Measurements from ENCODE around the gene PHF2. TPM values are rescaled to one million over a fixed set of nuclear protein-coding genes. Genes with fewer than 3 reads are reported as not detected.

PHF2 gene
- total and polyA plus RNA-seq, 2 experiments from 2014 or later, result 4.3 to 11.8 TPM

DNA sequence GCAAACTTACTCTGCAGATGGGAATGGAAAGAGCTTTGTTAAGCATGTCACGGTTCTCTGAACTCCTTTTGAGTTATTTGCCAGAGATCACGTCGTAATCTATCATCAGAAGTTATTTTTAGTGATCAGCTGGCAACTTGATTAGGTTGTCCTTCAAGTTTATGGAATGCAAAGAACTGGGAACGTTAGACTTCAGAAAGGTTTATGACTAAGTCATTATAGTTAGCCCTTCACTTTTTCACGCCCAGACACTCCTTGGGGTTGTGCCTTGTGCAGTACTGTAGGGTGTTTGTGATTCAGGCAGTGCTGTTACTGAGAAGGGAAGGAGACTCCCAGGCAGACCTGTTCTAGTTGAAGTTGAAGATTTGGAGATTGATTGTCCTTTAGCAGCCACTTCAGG, 26.8 kb upstream of the PHF2 start:
- Histone ChIP-seq H3K36me3 (ENCODE audit: insufficient read depth) (peaks cover 13% of the 10 kb centered on the region; the same call in 1 of the 2 replicates), H4K20me1 (replicated peaks; ENCODE audit: insufficient read depth) (peaks cover 3% of the 10 kb centered on the region; the same call in 1 of the 2 replicates), H3K9me2 (ENCODE audit: insufficient read depth) (no peaks in the 10 kb centered on the region), H3K79me2 (replicated peaks; ENCODE audit: insufficient read depth) (no peaks in the 10 kb centered on the region), H3F3A (replicated peaks; ENCODE audit: low read depth) (no peaks in the 10 kb centered on the region), H2AFZ (no peak overlapping the region), H3K27me3 (ENCODE audit: insufficient read depth) (no peaks in the 10 kb centered on the region), H3K4me3 (no peak overlapping the region), H3K4me2 (no peak overlapping the region), H3K4me1 (ENCODE audit: insufficient read depth) (peaks cover 4% of the 10 kb centered on the region; the same call in 1 of the 2 replicates), H3K27ac (ENCODE audit: low read depth) (peak overlapping the region; percentile 66; the same call in 1 of the 2 replicates)
- H3K4me1 Mint-ChIP-seq, result peaks cover 4% of the 10 kb centered on the region; the same call in 1 of the 3 replicates
- TF ChIP-seq EZH2 (IDR thresholded peaks at IDR 0.05; ENCODE audit: low read depth, unreplicated experiment) (no peak), CREB1 (CRISPR knock-in tag; IDR thresholded peaks at IDR 0.05; ENCODE audit: low read depth) (no peak), ZNF462 (CRISPR knock-in tag; IDR thresholded peaks at IDR 0.05) (no peak)
- TF ChIP-seq, protein P1, sequence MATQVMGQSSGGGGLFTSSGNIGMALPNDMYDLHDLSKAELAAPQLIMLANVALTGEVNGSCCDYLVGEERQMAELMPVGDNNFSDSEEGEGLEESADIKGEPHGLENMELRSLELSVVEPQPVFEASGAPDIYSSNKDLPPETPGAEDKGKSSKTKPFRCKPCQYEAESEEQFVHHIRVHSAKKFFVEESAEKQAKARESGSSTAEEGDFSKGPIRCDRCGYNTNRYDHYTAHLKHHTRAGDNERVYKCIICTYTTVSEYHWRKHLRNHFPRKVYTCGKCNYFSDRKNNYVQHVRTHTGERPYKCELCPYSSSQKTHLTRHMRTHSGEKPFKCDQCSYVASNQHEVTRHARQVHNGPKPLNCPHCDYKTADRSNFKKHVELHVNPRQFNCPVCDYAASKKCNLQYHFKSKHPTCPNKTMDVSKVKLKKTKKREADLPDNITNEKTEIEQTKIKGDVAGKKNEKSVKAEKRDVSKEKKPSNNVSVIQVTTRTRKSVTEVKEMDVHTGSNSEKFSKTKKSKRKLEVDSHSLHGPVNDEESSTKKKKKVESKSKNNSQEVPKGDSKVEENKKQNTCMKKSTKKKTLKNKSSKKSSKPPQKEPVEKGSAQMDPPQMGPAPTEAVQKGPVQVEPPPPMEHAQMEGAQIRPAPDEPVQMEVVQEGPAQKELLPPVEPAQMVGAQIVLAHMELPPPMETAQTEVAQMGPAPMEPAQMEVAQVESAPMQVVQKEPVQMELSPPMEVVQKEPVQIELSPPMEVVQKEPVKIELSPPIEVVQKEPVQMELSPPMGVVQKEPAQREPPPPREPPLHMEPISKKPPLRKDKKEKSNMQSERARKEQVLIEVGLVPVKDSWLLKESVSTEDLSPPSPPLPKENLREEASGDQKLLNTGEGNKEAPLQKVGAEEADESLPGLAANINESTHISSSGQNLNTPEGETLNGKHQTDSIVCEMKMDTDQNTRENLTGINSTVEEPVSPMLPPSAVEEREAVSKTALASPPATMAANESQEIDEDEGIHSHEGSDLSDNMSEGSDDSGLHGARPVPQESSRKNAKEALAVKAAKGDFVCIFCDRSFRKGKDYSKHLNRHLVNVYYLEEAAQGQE (IDR thresholded peaks at IDR 0.05; ENCODE audit: unreplicated experiment), result no peak
- TF ChIP-seq, protein P2, sequence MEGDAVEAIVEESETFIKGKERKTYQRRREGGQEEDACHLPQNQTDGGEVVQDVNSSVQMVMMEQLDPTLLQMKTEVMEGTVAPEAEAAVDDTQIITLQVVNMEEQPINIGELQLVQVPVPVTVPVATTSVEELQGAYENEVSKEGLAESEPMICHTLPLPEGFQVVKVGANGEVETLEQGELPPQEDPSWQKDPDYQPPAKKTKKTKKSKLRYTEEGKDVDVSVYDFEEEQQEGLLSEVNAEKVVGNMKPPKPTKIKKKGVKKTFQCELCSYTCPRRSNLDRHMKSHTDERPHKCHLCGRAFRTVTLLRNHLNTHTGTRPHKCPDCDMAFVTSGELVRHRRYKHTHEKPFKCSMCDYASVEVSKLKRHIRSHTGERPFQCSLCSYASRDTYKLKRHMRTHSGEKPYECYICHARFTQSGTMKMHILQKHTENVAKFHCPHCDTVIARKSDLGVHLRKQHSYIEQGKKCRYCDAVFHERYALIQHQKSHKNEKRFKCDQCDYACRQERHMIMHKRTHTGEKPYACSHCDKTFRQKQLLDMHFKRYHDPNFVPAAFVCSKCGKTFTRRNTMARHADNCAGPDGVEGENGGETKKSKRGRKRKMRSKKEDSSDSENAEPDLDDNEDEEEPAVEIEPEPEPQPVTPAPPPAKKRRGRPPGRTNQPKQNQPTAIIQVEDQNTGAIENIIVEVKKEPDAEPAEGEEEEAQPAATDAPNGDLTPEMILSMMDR (conservative IDR thresholded peaks at IDR 0.05; ENCODE audit: low read depth in 2 of 2), result no peak
- no peak for ATAC-seq
- no peak overlapping the region for H3K4me3 Mint-ChIP-seq
- DNase-seq (ENCODE audit: low spot score), result no peak
- no peak overlapping the region for H3K27ac Mint-ChIP-seq
- peaks cover 2% of the 10 kb centered on the region for H3K27me3 Mint-ChIP-seq (ENCODE audit: insufficient read depth, low read depth, poor library complexity)
- peaks cover 36% of the 10 kb centered on the region for H3K36me3 Mint-ChIP-seq (ENCODE audit: low read depth)
- no peaks in the 10 kb centered on the region for H3K9me3 Mint-ChIP-seq
